ENCODE results near the gene NCBP1.

NCBP1 gene

DNA sequence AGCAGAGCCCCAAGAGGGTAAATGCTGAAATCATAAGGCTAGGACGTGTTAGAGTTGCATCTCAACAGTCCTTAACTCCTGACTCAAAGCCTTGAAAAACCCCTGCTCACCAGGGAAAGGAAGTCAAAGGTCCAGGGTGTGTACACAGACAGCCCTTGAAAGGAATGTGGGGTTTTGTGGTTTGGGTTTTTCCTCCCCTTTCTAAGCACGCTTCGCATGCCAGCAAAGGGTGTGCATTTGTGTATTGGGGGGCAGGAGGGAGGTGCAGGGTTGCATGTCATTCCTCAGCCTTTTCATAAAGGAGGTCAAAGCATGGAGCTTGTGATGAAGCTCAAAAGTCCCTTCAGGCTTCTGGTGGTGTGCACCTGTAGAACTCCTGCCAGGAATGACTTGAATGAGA is 80.8 kb downstream of the NCBP1 start:
- DNase-seq (ENCODE audit: low spot score) (peak; percentile 73), FAIRE-seq (peak; percentile 63)

- DNase-seq (ENCODE audit: low spot score) (no peak), FAIRE-seq (no peak)
Measured at GRCh38 chr9:97717866-97718265, 84.2 kb downstream of the NCBP1 start.

DNA sequence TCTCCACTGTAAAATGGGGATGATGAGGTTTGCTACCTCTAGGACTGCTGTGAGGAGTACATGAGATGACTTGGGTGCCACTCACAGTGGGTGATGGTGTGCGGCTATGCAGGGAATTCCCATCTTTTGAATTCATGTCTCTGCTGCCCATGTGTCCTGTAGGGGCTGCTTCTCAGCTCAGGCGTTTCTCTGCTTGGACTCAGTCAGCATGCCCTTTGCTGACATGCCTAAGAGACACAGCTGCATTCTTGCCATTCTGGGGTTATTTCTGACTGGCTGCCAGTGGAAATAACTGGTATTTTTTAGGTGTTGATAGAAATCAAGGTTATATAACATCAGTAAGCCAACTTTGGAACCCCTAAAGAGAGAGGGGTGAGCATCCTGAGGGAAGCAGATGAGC is 87.8 kb downstream of the NCBP1 start:
- FAIRE-seq = no peak

GRCh38 chr9:97722331-97722730 is 88.7 kb downstream of the NCBP1 start:
- FAIRE-seq (no peak), DNase-seq (ENCODE audit: low spot score) (no peak)

More for the DNA sequence above, 87.8 kb downstream of the NCBP1 start:
- no peak for DNase-seq (ENCODE audit: low spot score)

All from RCC 7860 (cell line).